H1 (cell line): Measurements from ENCODE around the gene ACAP3. TPM values are rescaled to one million over a fixed set of nuclear protein-coding genes. Genes with fewer than 3 reads are reported as not detected.
A peak's percentile ranks its signal among the peaks of the same experiment; 100 is the strongest.

ENCODE experiments used
- EZH2 ChIP-seq: fragments of 200-600 bp; sonication (generic); IDR thresholded peaks from 2 replicates; pipeline ENCODE4 v1.7.1; 2012; ENCODE audit warnings: low read depth, mild to moderate bottlenecking, moderate library complexity, low read length, inconsistent platforms; ENCODE audit not compliant: severe bottlenecking
- GABPA ChIP-seq: IDR thresholded peaks from 2 replicates; pipeline ENCODE4 v1.6.1; 2011; ENCODE audit warnings: mild to moderate bottlenecking, low read length, moderate library complexity, borderline replicate concordance; ENCODE audit not compliant: insufficient read depth
- polyA plus RNA-seq, 7 experiments: library from polyadenylated mRNA; depleted of rRNA in 3 of 7; stranded (reverse) in 5 of 7; unstranded in 2 of 7; fragments of >200 nt in 5 of 7; fragments of 200-250 nt in 2 of 7; gene quantifications; 1 replicate in 5 of 7; 2 replicates in 1 of 7; 4 replicates in 1 of 7; pipeline versions ENCODE4 v1.2.1 to v1.2.3, GENCODE V29; 2011 to 2013; ENCODE audit warnings: missing spikeins in 2 of 7, mixed read lengths in 2 of 7
- total RNA-seq: library from RNA; stranded (reverse); fragmentation: NEBNext Ultra II Directional; extraction: Animal tissue kit (Norgen Biotek cat#: 25700); gene quantifications from 2 replicates; pipeline ENCODE4 v1.2.1, GENCODE V29; 2021
- TF ChIP-seq, protein P1 (sequence below): fragments of 300-600 bp; sonication (generic); IDR thresholded peaks from 2 replicates; pipeline ENCODE4 v1.7.1; 2012; ENCODE audit warnings: low read length, moderate library complexity, mild to moderate bottlenecking, inconsistent platforms; ENCODE audit not compliant: insufficient replicate concordance
- TF ChIP-seq, protein P2 (sequence below): IDR thresholded peaks from 2 replicates; pipeline ENCODE4 v1.6.1; 2012; ENCODE audit warnings: low read length, inconsistent platforms

Gene ACAP3
- total and polyA plus RNA-seq, 2 of the 8 experiments (the other 6 are each of a cell fraction or from before 2014, with no cell fraction given), result 14.8 to 28.3 TPM

DNA sequence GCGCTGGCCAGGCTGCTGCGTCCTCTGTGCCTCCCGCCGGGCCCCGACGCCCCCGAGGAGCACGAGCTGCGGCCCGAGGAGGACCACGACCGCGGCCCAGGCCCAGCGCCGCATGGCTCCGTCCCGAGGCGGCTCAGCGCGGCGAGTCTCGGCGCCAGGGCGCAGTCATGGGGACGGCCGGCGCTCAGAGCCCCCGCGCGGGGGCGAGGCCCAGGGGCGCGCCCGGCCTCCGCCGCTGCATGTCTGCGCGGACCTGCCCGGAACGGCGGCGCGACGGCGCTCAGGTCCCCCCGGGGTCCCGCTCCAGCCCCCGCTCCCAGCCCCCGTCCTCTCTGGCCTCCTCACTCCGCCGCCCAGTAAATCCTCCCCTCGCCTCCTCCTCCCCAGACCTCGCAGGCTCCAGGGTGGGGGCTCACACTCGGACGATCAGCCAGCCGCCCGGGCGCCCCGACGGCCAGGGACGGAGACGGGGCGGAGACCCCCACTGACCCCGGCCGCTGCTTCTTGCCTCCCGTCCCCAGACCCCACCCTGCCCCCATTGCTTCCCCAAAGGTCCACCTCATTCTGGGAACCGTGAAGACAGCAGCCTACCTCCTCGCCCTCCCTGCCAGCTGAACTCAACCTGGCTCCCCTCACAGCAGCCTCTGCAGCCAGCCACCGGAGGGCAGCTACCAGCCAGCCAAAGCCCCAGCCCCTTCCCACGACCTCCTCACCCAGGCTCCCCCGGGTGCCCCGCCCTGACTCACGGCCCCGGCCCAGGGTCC, 61.0 kb downstream of the ACAP3 start, which contains the start of gene C1QTNF12 (continued):
- TF ChIP-seq, protein P1, sequence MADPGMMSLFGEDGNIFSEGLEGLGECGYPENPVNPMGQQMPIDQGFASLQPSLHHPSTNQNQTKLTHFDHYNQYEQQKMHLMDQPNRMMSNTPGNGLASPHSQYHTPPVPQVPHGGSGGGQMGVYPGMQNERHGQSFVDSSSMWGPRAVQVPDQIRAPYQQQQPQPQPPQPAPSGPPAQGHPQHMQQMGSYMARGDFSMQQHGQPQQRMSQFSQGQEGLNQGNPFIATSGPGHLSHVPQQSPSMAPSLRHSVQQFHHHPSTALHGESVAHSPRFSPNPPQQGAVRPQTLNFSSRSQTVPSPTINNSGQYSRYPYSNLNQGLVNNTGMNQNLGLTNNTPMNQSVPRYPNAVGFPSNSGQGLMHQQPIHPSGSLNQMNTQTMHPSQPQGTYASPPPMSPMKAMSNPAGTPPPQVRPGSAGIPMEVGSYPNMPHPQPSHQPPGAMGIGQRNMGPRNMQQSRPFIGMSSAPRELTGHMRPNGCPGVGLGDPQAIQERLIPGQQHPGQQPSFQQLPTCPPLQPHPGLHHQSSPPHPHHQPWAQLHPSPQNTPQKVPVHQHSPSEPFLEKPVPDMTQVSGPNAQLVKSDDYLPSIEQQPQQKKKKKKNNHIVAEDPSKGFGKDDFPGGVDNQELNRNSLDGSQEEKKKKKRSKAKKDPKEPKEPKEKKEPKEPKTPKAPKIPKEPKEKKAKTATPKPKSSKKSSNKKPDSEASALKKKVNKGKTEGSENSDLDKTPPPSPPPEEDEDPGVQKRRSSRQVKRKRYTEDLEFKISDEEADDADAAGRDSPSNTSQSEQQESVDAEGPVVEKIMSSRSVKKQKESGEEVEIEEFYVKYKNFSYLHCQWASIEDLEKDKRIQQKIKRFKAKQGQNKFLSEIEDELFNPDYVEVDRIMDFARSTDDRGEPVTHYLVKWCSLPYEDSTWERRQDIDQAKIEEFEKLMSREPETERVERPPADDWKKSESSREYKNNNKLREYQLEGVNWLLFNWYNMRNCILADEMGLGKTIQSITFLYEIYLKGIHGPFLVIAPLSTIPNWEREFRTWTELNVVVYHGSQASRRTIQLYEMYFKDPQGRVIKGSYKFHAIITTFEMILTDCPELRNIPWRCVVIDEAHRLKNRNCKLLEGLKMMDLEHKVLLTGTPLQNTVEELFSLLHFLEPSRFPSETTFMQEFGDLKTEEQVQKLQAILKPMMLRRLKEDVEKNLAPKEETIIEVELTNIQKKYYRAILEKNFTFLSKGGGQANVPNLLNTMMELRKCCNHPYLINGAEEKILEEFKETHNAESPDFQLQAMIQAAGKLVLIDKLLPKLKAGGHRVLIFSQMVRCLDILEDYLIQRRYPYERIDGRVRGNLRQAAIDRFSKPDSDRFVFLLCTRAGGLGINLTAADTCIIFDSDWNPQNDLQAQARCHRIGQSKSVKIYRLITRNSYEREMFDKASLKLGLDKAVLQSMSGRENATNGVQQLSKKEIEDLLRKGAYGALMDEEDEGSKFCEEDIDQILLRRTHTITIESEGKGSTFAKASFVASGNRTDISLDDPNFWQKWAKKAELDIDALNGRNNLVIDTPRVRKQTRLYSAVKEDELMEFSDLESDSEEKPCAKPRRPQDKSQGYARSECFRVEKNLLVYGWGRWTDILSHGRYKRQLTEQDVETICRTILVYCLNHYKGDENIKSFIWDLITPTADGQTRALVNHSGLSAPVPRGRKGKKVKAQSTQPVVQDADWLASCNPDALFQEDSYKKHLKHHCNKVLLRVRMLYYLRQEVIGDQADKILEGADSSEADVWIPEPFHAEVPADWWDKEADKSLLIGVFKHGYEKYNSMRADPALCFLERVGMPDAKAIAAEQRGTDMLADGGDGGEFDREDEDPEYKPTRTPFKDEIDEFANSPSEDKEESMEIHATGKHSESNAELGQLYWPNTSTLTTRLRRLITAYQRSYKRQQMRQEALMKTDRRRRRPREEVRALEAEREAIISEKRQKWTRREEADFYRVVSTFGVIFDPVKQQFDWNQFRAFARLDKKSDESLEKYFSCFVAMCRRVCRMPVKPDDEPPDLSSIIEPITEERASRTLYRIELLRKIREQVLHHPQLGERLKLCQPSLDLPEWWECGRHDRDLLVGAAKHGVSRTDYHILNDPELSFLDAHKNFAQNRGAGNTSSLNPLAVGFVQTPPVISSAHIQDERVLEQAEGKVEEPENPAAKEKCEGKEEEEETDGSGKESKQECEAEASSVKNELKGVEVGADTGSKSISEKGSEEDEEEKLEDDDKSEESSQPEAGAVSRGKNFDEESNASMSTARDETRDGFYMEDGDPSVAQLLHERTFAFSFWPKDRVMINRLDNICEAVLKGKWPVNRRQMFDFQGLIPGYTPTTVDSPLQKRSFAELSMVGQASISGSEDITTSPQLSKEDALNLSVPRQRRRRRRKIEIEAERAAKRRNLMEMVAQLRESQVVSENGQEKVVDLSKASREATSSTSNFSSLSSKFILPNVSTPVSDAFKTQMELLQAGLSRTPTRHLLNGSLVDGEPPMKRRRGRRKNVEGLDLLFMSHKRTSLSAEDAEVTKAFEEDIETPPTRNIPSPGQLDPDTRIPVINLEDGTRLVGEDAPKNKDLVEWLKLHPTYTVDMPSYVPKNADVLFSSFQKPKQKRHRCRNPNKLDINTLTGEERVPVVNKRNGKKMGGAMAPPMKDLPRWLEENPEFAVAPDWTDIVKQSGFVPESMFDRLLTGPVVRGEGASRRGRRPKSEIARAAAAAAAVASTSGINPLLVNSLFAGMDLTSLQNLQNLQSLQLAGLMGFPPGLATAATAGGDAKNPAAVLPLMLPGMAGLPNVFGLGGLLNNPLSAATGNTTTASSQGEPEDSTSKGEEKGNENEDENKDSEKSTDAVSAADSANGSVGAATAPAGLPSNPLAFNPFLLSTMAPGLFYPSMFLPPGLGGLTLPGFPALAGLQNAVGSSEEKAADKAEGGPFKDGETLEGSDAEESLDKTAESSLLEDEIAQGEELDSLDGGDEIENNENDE, result no peak
- TF ChIP-seq EZH2 (no peak), GABPA (peak; percentile 68)
- TF ChIP-seq, protein P2, sequence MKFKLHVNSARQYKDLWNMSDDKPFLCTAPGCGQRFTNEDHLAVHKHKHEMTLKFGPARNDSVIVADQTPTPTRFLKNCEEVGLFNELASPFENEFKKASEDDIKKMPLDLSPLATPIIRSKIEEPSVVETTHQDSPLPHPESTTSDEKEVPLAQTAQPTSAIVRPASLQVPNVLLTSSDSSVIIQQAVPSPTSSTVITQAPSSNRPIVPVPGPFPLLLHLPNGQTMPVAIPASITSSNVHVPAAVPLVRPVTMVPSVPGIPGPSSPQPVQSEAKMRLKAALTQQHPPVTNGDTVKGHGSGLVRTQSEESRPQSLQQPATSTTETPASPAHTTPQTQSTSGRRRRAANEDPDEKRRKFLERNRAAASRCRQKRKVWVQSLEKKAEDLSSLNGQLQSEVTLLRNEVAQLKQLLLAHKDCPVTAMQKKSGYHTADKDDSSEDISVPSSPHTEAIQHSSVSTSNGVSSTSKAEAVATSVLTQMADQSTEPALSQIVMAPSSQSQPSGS, result no peak
